Cardiac atrium fibroblast (primary cell): ENCODE measurements around the gene MYL9. TPM values are rescaled to one million over a fixed set of nuclear protein-coding genes. Genes with fewer than 3 reads are reported as not detected.

Source experiments
- total RNA-seq: library from RNA; depleted of rRNA; stranded (reverse); fragments of >200 nt; gene quantifications from 2 replicates; pipeline ENCODE4 v1.2.3, GENCODE V29; 2015

The MYL9 gene
- total RNA-seq: 97.7 and 116 TPM in 2 replicates

DNA sequence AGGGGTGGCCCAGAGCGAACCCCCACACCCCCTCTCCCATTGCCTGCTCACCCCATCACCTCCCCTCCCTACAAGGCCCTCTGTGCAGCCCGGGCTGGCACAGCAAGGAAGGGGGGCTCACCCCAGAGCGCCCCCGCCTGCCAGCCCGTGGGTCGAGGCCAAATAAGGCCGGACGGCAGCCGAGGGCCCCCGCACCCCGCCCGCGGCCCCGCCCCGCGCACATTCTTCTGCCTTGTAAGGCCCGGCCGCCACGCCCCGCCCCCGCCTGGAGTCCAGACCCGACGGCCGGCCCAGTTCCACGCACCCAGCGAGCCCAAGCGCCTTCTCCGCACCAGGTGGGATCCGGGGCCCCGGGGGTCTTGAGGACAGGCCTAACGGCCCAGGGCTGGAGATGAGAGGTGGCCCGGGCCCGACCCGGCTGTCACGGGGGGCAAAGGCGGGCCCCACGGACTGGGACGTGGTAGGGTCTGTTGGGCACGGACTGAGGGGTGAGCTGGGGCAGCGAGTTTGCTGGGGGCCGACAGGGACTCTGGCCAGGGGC is at the start of gene MYL9:
MYL9 (plus strand) TSS at position 293 of the 541 bp plus-strand sequence. CDS start 3,366 bp downstream, outside the sequence.

DNA sequence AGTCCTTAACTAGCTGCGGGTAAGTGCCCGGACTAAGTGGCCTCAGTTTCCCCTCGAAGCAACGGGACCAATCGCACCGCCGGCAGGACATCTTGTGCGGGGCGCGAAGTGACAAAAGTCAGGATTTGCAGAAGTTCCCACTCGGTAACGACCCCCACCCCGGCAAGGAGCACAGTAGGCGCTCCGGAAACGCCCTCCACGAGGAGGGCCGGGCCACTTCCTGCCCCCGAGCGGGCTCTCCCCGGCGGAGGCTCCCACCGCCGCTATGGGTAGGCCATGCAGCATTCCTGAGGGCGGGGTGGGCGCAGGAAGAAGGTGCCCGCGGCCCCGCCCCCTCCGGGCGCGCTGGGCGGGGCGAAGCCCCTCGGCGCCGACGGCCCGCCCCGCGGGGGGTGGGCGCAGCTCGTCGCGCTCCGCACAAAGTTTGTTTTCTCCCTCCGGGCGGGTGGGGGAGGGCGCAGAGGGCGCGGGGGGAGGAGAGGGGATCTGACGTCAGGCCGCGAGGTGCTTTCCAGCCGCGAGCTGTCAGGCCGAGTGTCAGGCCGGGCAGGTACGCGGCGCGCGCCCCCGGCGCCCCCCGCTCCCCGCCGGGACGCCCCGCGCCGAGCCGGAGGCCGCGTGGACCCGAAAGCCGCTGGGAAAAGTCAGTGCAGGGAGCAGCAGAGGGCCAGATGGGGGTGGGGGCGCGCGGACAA is 31.9 kb downstream of the MYL9 start, which contains the start of gene TGIF2:
TGIF2 (plus strand) TSS at position 495 of the 695 bp plus-strand sequence. CDS start 5,178 bp downstream, outside the sequence.

Other genes starting within 250 kb of the MYL9 start
- 14.6 and 26.7 TPM in 2 replicates for gene DLGAP4, start 235.2 kb upstream of the MYL9 start, total RNA-seq
- gene TGIF2, start 32.1 kb downstream of the MYL9 start, total RNA-seq: 3.2 and 7.8 TPM in 2 replicates
- 98.3 and 102 TPM in 2 replicates for gene RAB5IF, start 64.3 kb downstream of the MYL9 start, total RNA-seq
- gene SLA2, start 104.7 kb downstream of the MYL9 start, total RNA-seq: not detected in 2 replicates
- gene NDRG3, start 204.6 kb downstream of the MYL9 start, total RNA-seq: 9.4 and 17.8 TPM in 2 replicates
- 9.1 and 9.4 TPM in 2 replicates for gene DSN1, start 232.2 kb downstream of the MYL9 start, total RNA-seq